CMK (cell line): ENCODE results near the gene ZBTB33.

Source experiments
- DNase-seq: peaks from one replicate; pipeline ENCODE4 v3.0.0-alpha.2; 2010; ENCODE audit warnings: low read depth

Gene ZBTB33

DNA sequence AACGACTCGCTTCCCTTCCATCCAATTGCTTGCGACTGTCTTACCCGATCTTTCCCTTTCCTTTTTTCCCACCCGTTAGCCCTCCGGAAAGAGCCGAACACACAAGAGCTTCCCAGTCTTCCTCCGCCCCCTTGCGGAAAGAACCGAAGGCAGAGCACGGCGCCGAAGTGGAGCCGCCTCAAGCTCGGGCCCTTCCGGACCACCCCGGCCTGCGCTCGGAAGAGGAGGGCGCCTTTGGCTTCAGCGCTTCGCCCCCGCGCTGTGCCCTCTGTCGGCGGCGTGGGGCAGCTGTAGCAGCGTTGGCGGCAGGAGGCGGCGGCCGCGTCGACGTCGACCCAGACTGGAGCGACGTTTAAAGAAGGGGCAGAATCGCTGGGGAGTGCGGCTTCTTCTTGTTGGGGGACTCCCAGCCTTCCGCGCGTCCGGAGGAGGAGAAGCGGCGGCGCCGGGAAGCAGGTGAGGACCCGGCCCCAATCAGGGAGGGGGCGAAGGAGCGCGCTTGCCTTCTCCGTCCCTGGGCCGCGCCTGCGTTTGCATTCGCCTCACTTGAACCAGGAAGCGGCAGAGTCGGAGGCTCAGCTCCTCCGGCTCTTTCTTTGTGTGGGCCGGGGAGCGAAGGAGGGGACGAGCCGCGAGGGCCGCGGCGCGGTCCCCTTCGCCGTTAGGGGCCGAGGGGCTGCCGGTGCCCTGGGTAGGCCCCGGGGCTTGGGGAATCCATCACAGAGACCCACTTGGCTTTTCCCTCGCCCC lies at the start of gene ZBTB33:
TSS of gene ZBTB33 (plus strand) at position 291 of the 750 bp plus-strand sequence. CDS start 2,604 bp downstream, outside the sequence.
- DNase-seq = peak; percentile 70

DNA sequence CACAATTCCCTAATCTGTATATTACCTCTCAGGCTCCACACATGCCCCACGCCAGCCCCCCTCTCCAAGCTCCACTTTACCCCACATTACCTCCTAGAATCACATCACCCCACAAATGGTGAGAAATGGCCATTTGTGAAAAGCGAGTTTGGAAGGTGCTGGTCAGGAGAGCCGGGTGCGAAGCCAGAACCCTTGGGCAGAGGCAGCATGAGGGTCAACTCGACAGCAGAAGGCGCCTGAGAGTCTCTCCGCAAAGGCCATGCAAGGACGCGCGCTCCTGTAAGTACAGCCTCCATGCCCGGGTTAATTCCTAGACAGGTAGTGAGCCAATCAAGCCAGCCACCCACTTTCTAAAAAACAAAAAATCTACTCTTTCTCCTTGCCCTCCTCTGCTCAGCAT lies 49.8 kb upstream of the ZBTB33 start:
- DNase-seq = no peak

DNA sequence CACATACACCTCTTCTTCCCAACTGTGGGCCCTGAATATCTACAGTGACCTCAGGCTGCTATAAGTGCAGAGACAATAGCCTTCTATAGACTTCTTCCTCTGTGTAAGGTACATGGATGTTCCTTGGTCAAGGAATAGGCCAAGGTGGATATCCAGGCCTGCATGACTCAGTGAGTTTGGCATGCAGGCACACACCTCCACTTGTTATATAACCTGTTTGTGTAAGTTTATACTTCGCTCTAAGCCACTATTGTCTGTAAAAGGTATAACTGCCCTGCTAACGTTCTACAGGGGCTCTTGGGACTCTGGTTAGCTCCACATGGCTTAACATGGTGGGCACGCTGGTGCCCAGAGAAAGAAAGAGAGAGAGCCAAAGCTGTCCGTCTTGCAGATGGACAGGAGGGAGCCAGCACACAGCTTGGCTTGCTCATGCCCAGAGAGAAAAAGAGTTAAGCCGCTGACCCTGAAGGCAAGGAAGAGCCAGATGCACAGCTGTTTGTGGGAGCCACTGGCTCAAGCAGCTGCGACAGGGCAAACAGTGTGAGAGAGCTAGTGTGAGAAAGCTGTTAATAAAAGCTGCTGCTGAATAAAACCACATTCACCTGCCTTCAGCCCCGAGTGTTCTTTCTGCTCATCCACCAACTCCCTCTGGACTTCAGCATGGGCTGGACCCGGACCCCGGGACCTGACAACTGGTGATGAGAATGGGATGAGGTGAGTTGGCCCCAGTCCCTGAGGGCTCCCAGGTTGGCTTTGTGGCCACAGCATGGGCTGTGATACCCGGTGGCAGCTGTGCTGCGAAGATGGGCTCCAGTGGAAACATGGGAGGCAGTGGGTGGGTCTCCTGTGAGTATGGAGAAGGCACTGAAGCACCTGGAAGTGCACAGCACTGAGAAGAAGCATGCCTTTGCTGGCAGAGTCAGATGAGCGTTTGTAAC lies 44.5 kb upstream of the ZBTB33 start:
- DNase-seq = no peak

DNA sequence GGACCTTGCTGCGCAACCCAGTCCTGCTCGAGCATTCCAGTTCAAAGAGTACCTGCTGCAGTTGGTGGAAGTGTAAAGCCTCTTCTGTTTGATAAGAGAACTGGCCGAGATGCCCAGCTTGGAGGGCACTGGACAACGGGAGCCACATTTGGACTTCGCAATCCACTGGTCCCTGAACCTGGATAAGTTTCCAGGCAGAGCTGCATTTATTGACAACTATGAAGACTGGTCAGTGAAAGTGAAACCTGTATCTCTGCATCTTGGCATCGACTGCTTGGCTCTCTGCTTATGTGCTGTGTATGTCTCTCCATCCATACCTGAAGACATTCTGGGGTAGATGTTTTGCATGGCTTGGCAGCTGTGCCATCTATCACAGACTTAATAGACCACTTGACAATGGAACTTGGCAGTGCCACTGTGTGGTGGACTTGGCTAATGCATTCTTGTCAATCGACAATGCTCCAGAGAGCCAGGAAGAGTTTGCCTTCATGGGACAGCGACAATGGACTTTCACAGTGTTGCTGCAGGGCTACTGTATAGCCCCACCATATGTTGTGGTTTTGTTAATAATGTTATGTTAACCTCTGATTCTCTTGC lies 43.5 kb upstream of the ZBTB33 start:
- no peak for DNase-seq

DNA sequence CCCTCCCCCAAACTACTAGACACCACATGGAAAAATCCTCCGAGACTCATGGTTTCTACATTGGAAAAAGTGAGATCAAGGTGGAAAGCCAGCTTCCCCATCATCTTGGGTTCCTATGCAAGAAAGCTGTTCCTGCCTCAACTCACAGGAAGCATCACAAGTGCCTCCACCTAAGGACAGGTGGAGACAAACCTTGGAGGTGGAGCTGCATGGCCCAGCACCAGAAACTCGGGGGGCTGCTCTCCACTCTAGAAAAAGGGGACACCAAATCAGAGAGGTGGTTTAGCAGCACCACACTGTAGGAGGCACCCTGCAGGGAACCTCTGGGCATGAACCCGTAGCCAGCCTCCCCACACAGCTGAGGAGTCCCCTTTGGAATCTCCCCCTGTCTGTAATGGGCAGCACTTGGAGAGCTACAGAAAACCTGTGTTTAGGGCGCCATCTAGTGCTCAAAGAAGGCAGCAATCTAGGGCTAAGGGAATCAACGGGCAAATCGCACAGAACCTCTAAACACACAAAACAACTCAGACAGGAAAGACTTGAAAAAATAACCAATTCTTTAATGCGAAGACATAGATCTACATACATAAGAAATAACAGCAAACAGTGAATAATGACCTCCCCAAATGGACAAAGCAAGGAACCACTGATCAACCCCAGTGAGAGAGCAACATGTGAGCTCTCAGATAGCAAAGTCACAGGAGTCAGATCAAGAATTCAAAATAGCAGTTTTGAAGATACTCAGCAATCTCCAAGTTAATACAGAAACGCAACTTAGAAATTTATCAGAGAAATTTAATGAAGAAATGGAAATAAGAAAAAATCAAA lies 37.0 kb upstream of the ZBTB33 start:
- peak; percentile 17 for DNase-seq

- DNase-seq = no peak
Observed at GRCh38 chrX:120223374-120223773, 27.2 kb upstream of the ZBTB33 start.

DNA sequence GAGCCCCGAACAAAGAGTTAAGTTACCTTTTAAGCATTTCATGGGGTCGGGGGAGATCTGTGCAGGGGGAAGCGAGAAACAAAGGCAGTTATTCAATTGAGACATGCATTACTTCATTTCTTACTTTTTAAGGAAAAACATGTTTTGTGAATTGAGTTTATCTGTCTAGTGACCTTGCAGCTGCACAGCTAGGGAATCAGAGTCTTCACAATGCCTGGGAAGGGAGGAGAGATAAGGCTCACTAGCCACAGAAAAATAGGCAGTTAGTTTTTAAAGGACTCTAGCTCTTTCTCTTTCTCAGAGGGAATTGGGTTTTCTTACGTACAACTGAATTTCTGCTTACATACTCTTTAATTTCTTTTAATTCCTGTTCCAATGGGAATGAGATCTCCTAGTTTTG lies 26.2 kb upstream of the ZBTB33 start:
- no peak for DNase-seq

DNA sequence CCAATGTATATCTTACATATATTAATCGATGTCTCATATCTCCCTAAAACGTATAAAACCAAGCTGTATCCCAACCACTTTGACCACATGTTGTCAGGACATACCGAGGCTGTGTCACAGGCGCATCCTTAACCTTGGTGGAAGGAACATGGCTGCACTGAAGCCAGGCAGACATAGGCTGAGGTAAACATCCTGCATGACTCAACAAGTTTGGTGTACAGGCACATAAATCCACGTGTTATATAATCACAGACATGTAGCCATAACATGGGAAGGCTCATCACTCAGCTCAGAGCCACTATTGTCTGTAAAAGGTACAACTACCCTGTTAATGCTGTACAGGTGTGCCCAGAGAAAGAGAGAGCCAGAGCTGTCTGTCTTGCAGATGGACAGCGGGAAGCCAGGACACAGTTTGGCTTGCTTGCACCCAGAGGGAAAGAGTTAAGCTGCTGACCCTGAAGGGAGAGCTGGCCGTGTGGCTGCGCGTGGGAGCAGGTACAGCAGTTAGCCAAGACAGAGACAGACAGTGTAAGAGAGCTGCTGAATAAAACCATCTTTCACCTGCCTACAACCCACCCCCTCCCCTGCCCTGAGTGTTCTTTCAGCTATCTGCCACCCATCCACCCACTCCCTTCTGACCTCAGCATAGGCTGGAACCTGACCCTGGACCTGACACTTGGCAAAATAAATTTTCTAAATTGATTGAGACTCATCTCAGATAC lies 22.3 kb upstream of the ZBTB33 start:
- no peak for DNase-seq

DNA sequence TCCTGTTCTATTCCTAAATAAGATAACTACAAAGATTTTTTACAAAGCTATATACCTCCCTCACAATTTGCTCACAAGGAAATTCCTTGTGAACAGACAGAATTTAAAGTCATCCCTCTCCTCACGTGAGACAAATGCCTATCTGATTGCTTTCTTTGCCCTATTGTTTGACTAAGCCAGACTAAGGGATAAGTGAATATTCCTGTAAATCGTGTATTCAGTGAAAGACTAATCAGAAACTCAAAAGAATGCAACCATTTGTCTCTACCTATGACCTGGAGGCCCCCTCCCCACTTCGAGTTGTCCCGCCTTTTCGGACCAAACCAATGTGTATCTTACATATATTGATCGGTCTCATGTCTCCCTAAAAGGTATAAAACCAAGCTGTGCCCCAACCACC lies 15.3 kb upstream of the ZBTB33 start:
- no peak for DNase-seq

DNA sequence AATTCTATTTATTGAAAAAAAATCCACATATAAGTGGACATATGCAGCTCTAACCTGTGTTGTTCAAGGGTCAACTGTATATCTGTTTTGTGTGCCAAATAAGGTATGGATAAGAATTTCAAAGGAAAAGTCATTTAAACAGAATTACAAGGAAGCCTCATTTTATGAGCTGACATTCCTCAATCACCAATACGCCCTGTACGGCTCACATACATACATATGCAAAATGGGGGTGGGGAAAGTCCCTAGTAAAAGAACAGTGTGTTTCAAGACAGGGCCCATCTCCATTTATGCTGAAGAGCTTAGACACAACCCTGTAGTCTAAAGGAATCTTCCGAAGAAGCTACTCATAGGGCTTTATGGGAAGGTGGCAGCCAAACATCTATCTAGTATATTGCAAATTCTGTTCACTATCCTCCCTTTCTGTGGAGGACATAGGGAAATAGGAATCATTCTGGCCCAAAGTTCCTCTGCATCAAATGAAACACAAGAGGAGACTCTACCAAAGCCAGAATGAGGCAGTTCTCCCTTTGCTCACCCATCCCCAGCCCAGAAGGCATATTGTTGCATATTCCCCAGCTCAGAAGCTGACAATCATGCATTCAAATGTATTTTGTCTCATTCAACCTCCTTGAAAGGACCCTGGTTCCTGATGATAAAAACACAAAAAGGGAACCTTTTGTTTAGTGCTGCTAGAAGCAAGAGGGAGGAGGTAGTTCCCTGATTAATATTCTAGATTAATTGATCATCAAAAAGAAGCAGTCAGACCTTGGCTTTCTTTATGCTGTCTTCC lies 13.7 kb upstream of the ZBTB33 start:
- no peak for DNase-seq

DNA sequence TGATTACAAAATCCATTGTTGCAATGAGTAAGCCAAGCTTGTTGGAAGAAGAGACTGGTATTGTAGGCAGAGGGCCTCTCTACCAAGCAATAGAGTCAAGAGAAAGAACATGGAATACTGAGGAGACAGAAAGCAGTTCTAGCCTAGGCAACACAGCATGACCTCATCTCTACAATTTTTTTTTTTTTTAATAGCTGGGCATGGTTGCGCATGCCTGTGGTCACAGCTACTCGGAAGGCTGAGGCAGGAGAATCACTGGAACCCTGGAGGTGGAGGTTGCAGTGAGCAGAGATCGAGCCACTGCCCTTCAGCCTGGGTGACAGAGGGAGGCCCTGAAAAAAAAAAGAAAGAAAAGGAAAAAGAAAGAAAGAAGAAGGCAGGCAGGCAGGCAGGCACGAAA lies 11.7 kb upstream of the ZBTB33 start:
- DNase-seq = no peak

- no peak for DNase-seq
Observed at GRCh38 chrX:120242813-120243212, 7.8 kb upstream of the ZBTB33 start.

DNA sequence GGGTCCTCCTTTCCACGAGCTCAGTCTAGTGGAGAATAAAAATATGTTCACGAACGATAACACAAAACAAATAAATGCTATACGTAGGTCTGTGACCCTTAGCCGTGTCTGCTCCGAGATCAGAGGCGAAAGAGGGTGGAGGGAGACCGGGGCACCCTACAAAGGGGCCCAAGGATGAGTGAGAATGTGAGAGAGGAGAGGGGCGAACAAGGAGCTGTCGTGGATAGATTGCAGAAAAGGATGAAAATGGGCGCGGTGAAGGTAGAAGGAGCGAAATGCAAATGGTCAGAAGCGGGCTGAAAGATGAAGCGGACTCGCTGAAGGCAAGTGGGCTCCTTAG lies 6.2 kb upstream of the ZBTB33 start:
- DNase-seq = no peak

DNA sequence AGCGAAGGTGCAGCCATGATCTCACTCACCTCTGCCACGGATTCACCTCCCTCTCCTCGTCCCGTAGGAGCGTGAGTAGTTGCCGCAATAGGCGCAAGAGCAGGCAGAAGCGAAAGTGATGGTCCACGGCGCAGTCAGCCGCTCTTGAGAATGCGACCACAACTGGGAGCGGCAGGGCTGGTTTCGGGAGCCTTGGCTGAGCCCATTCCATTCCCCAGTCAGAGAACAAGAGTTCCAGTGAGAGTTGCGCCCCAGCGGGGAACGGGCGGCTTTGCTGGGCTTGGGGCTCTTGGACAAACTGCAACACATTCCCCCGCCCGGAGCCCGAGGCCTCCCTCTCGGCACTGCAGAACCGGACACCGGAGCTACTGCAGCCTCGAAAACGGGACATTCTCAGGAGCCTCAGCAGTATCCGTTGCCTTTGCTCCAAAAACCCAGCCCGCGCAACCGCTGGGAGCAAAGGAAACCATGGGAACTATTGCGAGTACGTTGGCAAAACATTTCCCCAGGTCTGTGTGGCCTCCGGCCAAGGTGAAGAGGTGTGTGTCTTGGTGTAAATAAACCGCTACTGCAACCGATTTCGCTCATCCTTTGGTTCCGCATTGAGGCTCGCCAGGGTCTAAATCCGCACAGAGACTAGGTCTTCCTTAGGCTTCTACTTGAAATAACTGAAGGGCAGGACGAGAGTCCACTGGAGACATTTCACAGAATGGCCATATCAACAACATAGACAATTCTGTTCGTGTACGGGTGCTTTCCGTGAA lies 5.7 kb upstream of the ZBTB33 start:
- no peak for DNase-seq

GRCh38 chrX:120251471-120252011 lies 929 bp downstream of the ZBTB33 start:
- DNase-seq = no peak

GRCh38 chrX:120253784-120254183 lies 3.2 kb downstream of the ZBTB33 start:
- no peak for DNase-seq

GRCh38 chrX:120260369-120260768 lies 9.8 kb downstream of the ZBTB33 start:
- no peak for DNase-seq

- no peak for DNase-seq
Observed at GRCh38 chrX:120262859-120263708, 12.5 kb downstream of the ZBTB33 start.
